IPS-18a (cell line): ENCODE results near the gene BMP8A.

Source experiments
- H3K27ac ChIP-seq: one replicate; pipeline ENCODE4 v1.5.1; 2013; ENCODE audit warnings: low read length
- H3K27me3 ChIP-seq: one replicate; pipeline ENCODE4 v1.6.1; 2013; ENCODE audit warnings: mild to moderate bottlenecking, low read length; ENCODE audit not compliant: control insufficient read depth, insufficient read depth
- H3K36me3 ChIP-seq: one replicate; pipeline ENCODE4 v1.6.1; 2013; ENCODE audit warnings: low read depth, low read length; ENCODE audit not compliant: control insufficient read depth
- H3K4me1 ChIP-seq: one replicate; pipeline ENCODE4 v1.6.1; 2013; ENCODE audit warnings: low read depth, low read length; ENCODE audit not compliant: control insufficient read depth
- H3K4me3 ChIP-seq: one replicate; pipeline ENCODE4 v1.5.1; 2013; ENCODE audit warnings: low read length
- H3K9ac ChIP-seq: one replicate; pipeline ENCODE4 v1.6.1; 2013; ENCODE audit warnings: mild to moderate bottlenecking, low read length, moderate library complexity
- H3K9me3 ChIP-seq: one replicate; pipeline ENCODE4 v1.6.1; 2013; ENCODE audit warnings: low read depth, low read length; ENCODE audit not compliant: control insufficient read depth

BMP8A gene

GRCh38 chr1:39566441-39567137 is 75.2 kb downstream of the BMP8A start:
- Histone ChIP-seq H3K9ac (no peak overlapping the region), H3K4me1 (no peaks in the 10 kb centered on the region), H3K4me3 (no peak overlapping the region), H3K27ac (no peak overlapping the region), H3K27me3 (no peaks in the 10 kb centered on the region), H3K36me3 (peaks cover 96% of the 10 kb centered on the region), H3K9me3 (no peaks in the 10 kb centered on the region)

GRCh38 chr1:39567302-39567701 is 75.9 kb downstream of the BMP8A start:
- Histone ChIP-seq H3K27ac (no peak overlapping the region), H3K27me3 (no peaks in the 10 kb centered on the region), H3K4me3 (no peak overlapping the region)

GRCh38 chr1:39568208-39568607 is 76.8 kb downstream of the BMP8A start:
- Histone ChIP-seq H3K9me3 (no peaks in the 10 kb centered on the region), H3K36me3 (peaks cover 96% of the 10 kb centered on the region), H3K9ac (no peak overlapping the region), H3K27ac (no peak overlapping the region), H3K4me3 (no peak overlapping the region), H3K4me1 (no peaks in the 10 kb centered on the region), H3K27me3 (no peaks in the 10 kb centered on the region)

More at GRCh38 chr1:39567302-39567701, 75.9 kb downstream of the BMP8A start:
- H3K9me3 ChIP-seq = no peaks in the 10 kb centered on the region
- no peak overlapping the region for H3K9ac ChIP-seq
- H3K4me1 ChIP-seq = no peaks in the 10 kb centered on the region
- peaks cover 96% of the 10 kb centered on the region for H3K36me3 ChIP-seq

GRCh38 chr1:39569034-39569433 is 77.6 kb downstream of the BMP8A start:
- Histone ChIP-seq H3K9me3 (no peaks in the 10 kb centered on the region), H3K36me3 (peaks cover 95% of the 10 kb centered on the region), H3K4me3 (no peak overlapping the region), H3K27ac (no peak overlapping the region), H3K9ac (no peak overlapping the region), H3K4me1 (peaks cover 4% of the 10 kb centered on the region), H3K27me3 (no peaks in the 10 kb centered on the region)

- H3K27ac ChIP-seq = no peak overlapping the region
- no peak overlapping the region for H3K9ac ChIP-seq
- H3K27me3 ChIP-seq = no peaks in the 10 kb centered on the region
- H3K4me3 ChIP-seq = no peak overlapping the region
- peaks cover 81% of the 10 kb centered on the region for H3K36me3 ChIP-seq
- peaks cover 8% of the 10 kb centered on the region for H3K4me1 ChIP-seq
- no peaks in the 10 kb centered on the region for H3K9me3 ChIP-seq
Measured at GRCh38 chr1:39570477-39571177, 79.2 kb downstream of the BMP8A start.

- no peak overlapping the region for H3K27ac ChIP-seq
- H3K9ac ChIP-seq = no peak overlapping the region
- peaks cover 78% of the 10 kb centered on the region for H3K36me3 ChIP-seq
- H3K4me1 ChIP-seq = peaks cover 8% of the 10 kb centered on the region
- no peaks in the 10 kb centered on the region for H3K9me3 ChIP-seq
- no peaks in the 10 kb centered on the region for H3K27me3 ChIP-seq
- H3K4me3 ChIP-seq = no peak overlapping the region
Measured at GRCh38 chr1:39571178-39571483, 79.7 kb downstream of the BMP8A start.

- Histone ChIP-seq H3K9ac (no peak overlapping the region), H3K9me3 (no peaks in the 10 kb centered on the region), H3K4me1 (peaks cover 8% of the 10 kb centered on the region), H3K27me3 (no peaks in the 10 kb centered on the region), H3K4me3 (peak overlapping the region; percentile 84), H3K27ac (no peak overlapping the region), H3K36me3 (peaks cover 64% of the 10 kb centered on the region)
Measured at GRCh38 chr1:39572379-39573096, 81.1 kb downstream of the BMP8A start.

GRCh38 chr1:39573097-39573465 is 81.6 kb downstream of the BMP8A start:
- peaks cover 59% of the 10 kb centered on the region for H3K36me3 ChIP-seq
- H3K9ac ChIP-seq = no peak overlapping the region
- peak overlapping the region; percentile 84 for H3K4me3 ChIP-seq
- H3K27ac ChIP-seq = no peak overlapping the region
- no peaks in the 10 kb centered on the region for H3K9me3 ChIP-seq
- peaks cover 8% of the 10 kb centered on the region for H3K4me1 ChIP-seq
- H3K27me3 ChIP-seq = no peaks in the 10 kb centered on the region

- no peaks in the 10 kb centered on the region for H3K27me3 ChIP-seq
- peak overlapping the region; percentile 84 for H3K4me3 ChIP-seq
- H3K9ac ChIP-seq = no peak overlapping the region
- peaks cover 8% of the 10 kb centered on the region for H3K4me1 ChIP-seq
- H3K36me3 ChIP-seq = peaks cover 50% of the 10 kb centered on the region
- no peak overlapping the region for H3K27ac ChIP-seq
- no peaks in the 10 kb centered on the region for H3K9me3 ChIP-seq
Measured at GRCh38 chr1:39573736-39574624, 82.5 kb downstream of the BMP8A start.

- Histone ChIP-seq H3K9ac (peak overlapping the region; percentile 91), H3K4me1 (peaks cover 8% of the 10 kb centered on the region), H3K4me3 (peak overlapping the region; percentile 84), H3K36me3 (peaks cover 43% of the 10 kb centered on the region), H3K27ac (no peak overlapping the region), H3K9me3 (no peaks in the 10 kb centered on the region), H3K27me3 (no peaks in the 10 kb centered on the region)
Measured at GRCh38 chr1:39574646-39575045, 83.2 kb downstream of the BMP8A start.
